Mammary epithelial cell (primary cell): ENCODE measurements around the gene CSMD2.

Source experiments
- CTCF ChIP-seq, 2 donors: IDR thresholded peaks in 1 of 2; conservative IDR thresholded peaks in 1 of 2; 2 replicates each; pipeline ENCODE4 v1.5.1; 2011 to 2012; ENCODE audit warnings: inconsistent platforms in 2 of 2, low read length in 2 of 2, mild to moderate bottlenecking in 2 of 2, control low read depth in 1 of 2, low read depth in 1 of 2; ENCODE audit not compliant: insufficient read depth in 1 of 2; ENCODE audit errors: extremely low read depth in 1 of 2
- EZH2 ChIP-seq: IDR thresholded peaks from 2 replicates; pipeline ENCODE4 v1.6.1; 2012; ENCODE audit warnings: low read length, inconsistent platforms, borderline replicate concordance

GRCh38 chr1:33501774-33502173, 663.3 kb downstream of the CSMD2 start:
- TF ChIP-seq CTCF (conservative IDR thresholded peaks at IDR 0.05 in 1 of 2, IDR thresholded peaks at IDR 0.05 in 1 of 2; ENCODE audit: extremely low read depth in 1 of 2, insufficient read depth in 1 of 2, low read depth in 1 of 2, low read length in 2 of 2) = no peak
- no peak for TF ChIP-seq EZH2
